SK-N-SH (cell line): Measurements from ENCODE around the gene HOXA6.

Source experiments
- RFX5 ChIP-seq: IDR thresholded peaks from 2 replicates; pipeline ENCODE4 v1.6.1; 2012; ENCODE audit warnings: mild to moderate bottlenecking, improper control_type of control experiment, low read length
- SMC3 ChIP-seq: IDR thresholded peaks from 2 replicates; pipeline ENCODE4 v1.6.1; 2012; ENCODE audit warnings: low read depth, low read length, improper control_type of control experiment
- TAF1 ChIP-seq: IDR thresholded peaks from 2 replicates; pipeline ENCODE4 v1.6.1; 2012; ENCODE audit warnings: low read depth, mild to moderate bottlenecking, low read length, moderate library complexity, borderline replicate concordance
- YY1 ChIP-seq: IDR thresholded peaks from 2 replicates; pipeline ENCODE4 v1.4.0; 2012; ENCODE audit warnings: low read depth, mild to moderate bottlenecking

DNA sequence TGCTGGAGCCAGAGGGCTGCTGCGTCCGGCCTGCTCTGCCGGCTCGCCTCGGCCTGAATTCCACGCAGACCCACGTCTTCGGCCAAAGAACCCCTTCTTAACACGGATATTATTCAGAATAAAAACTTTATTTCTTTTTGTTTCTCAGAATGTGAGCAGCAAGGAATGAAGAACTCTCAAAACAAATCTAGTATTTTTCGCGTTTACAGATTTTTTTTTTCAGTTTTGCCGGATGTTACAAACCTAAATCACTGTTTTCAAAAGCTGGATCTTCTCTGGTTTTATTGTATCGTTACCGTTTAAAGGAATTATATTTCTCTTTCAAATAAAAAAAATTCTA is 40.7 kb downstream of the HOXA6 start:
- TF ChIP-seq SMC3 (no peak), TAF1 (no peak), RFX5 (no peak), YY1 (no peak)
